GM18868 (cell line): ENCODE data around the gene PSMD5.

Experiments used
- ATAC-seq: cut with Tn5 transposase; IDR thresholded peaks from one replicate; pipeline ENCODE4 v1.9.1; 2021; ENCODE audit warnings: mild to moderate bottlenecking, moderate library complexity; ENCODE audit not compliant: unreplicated experiment

The PSMD5 gene

GRCh38 chr9:120856700-120857099 lies 14.0 kb upstream of the PSMD5 start:
- ATAC-seq, result no peak

GRCh38 chr9:120855827-120856670 lies 13.3 kb upstream of the PSMD5 start:
- no peak for ATAC-seq

- ATAC-seq, result no peak
Measured at GRCh38 chr9:120854596-120855327, 12.0 kb upstream of the PSMD5 start.

- ATAC-seq, result no peak
Measured at GRCh38 chr9:120853198-120853597, 10.5 kb upstream of the PSMD5 start.

- ATAC-seq, result no peak
Measured at GRCh38 chr9:120852240-120853010, 9.7 kb upstream of the PSMD5 start.

- no peak for ATAC-seq
Measured at GRCh38 chr9:120851449-120851848, 8.7 kb upstream of the PSMD5 start.

GRCh38 chr9:120850315-120850714 lies 7.6 kb upstream of the PSMD5 start:
- ATAC-seq, result no peak

- no peak for ATAC-seq
Measured at GRCh38 chr9:120846906-120847305, 4.2 kb upstream of the PSMD5 start.

GRCh38 chr9:120846251-120846889 lies 3.6 kb upstream of the PSMD5 start:
- ATAC-seq, result no peak

GRCh38 chr9:120845255-120845654 lies 2.5 kb upstream of the PSMD5 start:
- ATAC-seq, result no peak

- peak; percentile 1 for ATAC-seq
Measured at GRCh38 chr9:120841930-120842684, 615 bp downstream of the PSMD5 start.

- ATAC-seq, result no peak
Measured at GRCh38 chr9:120839146-120839545, 3.6 kb downstream of the PSMD5 start.

GRCh38 chr9:120837921-120838320 lies 4.8 kb downstream of the PSMD5 start:
- ATAC-seq, result no peak

GRCh38 chr9:120833325-120833724 lies 9.4 kb downstream of the PSMD5 start:
- ATAC-seq, result no peak

- ATAC-seq, result no peak
Measured at GRCh38 chr9:120832807-120833206, 9.9 kb downstream of the PSMD5 start.

GRCh38 chr9:120830865-120831264 lies 11.9 kb downstream of the PSMD5 start:
- ATAC-seq, result no peak

- ATAC-seq, result no peak
Measured at GRCh38 chr9:120830151-120830550, 12.6 kb downstream of the PSMD5 start.

GRCh38 chr9:120829650-120830049 lies 13.1 kb downstream of the PSMD5 start:
- no peak for ATAC-seq

GRCh38 chr9:120820095-120820494 lies 22.6 kb downstream of the PSMD5 start:
- ATAC-seq, result no peak

GRCh38 chr9:120818595-120818994 lies 24.1 kb downstream of the PSMD5 start:
- ATAC-seq, result no peak
